Measurements from ENCODE around the gene VAPB. TPM values are rescaled to one million over a fixed set of nuclear protein-coding genes. Genes with fewer than 3 reads are reported as not detected.

Gene VAPB
- total RNA-seq, 4 donors from 2014 or later, result 16.3 to 25.3 (median 21.0) TPM

DNA sequence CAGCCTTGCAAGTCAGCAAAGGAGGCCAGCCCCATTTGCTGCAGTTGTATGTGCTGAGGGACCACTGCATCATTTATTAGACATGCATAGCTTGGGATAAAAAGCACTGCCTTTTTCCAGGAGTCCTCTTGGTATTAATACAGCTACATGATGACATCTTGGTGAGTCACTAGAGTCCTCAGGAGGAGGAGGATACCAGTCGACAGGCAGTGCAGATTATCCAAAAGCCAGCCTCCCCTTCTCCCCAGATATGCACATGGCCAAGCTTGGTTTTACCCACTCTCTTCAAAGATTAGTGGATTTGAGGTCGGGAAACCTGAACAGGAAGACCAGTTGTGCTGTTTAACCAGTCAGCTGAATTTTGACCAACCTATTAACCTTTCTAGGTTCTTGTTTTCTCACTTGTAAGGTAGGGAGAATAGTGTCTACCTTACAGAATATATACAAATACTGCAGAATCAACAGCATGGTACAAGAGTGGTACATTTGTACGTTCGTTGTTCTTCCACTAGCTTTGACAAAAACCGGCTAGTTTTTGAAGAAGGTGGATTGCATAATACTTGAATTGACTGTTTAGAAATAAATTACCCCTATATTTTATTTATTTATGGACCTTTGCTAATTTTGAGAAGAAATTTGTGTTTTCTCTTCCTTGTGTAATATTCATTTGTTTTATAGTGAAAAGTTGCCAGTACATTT, 31.9 kb downstream of the VAPB start:
- TF ChIP-seq, protein P1, sequence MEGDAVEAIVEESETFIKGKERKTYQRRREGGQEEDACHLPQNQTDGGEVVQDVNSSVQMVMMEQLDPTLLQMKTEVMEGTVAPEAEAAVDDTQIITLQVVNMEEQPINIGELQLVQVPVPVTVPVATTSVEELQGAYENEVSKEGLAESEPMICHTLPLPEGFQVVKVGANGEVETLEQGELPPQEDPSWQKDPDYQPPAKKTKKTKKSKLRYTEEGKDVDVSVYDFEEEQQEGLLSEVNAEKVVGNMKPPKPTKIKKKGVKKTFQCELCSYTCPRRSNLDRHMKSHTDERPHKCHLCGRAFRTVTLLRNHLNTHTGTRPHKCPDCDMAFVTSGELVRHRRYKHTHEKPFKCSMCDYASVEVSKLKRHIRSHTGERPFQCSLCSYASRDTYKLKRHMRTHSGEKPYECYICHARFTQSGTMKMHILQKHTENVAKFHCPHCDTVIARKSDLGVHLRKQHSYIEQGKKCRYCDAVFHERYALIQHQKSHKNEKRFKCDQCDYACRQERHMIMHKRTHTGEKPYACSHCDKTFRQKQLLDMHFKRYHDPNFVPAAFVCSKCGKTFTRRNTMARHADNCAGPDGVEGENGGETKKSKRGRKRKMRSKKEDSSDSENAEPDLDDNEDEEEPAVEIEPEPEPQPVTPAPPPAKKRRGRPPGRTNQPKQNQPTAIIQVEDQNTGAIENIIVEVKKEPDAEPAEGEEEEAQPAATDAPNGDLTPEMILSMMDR (IDR thresholded peaks at IDR 0.05; ENCODE audit: low read depth), result no peak

DNA sequence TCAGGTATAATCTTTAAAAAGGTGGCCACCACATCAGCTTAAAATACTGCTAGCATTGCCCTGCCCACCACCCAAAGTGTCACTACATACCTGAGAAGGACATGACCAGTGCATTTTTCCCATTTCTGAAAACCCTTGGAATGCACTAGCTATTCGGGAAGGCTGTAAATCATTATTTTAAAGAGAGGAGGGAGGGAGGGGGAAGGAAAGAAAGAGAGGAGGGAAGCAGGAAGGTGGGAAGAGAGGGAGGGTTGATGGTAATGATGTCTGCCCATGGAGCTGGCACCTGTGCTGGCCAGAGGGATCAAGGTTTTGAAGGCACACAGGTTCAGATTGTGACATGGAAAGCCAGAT, 32.4 kb downstream of the VAPB start:
- TF ChIP-seq, protein P1 (IDR thresholded peaks at IDR 0.05; ENCODE audit: low read depth), result no peak

GRCh38 chr20:58424218-58424969, 35.4 kb downstream of the VAPB start:
- TF ChIP-seq, protein P1 (IDR thresholded peaks at IDR 0.05; ENCODE audit: low read depth), result no peak

DNA sequence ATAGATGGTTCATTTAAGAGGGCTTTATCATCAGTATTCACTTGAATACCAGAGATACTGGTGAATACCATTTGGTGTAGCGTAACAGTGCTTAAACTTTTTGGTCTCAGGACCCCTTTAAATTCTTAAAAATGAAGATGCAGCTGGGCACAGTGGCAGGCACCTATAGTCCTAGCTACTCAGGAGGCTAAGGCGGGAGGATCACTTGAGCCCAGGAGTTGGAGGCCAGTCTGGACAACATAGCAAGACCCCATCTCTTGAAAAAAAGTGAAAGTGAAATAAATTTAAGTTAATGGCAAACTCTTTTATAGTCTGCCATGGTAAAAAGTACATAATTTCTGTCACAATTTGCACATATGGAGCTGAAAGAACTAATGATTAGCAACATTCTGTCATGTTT, 39.3 kb downstream of the VAPB start:
- TF ChIP-seq, protein P1 (IDR thresholded peaks at IDR 0.05; ENCODE audit: low read depth), result no peak

GRCh38 chr20:58429303-58429702, 40.3 kb downstream of the VAPB start:
- TF ChIP-seq, protein P1 (IDR thresholded peaks at IDR 0.05; ENCODE audit: low read depth), result no peak

DNA sequence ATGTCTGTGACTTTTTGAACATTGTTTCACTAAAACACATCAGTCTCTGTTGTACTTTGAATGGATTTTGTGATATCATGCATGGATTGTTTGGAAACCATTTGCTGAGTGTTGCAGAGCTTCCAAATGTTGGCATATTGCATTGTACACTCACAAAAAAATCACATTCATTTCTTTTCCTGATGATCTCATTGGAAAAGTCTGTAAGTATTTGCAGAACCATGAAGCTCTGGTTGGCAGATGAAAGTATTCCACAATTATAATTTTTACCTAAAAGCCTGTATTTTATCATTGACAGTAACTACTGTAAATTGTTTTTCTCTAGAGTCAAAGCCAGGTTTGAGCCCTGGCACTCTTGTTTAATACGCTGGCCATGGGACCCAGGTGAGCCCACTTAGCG, 42.1 kb downstream of the VAPB start:
- TF ChIP-seq, protein P1 (IDR thresholded peaks at IDR 0.05; ENCODE audit: low read depth), result no peak

- TF ChIP-seq, protein P1 (IDR thresholded peaks at IDR 0.05; ENCODE audit: low read depth), result no peak
Measured at GRCh38 chr20:58432186-58432954, 43.3 kb downstream of the VAPB start.

All from subcutaneous adipose tissue (tissue), 4 donors.